GM23338 (cell line): ENCODE results near the gene JUP. TPM values are rescaled to one million over a fixed set of nuclear protein-coding genes. Genes with fewer than 3 reads are reported as not detected.

Source experiments
- ATAC-seq: fragments of 200-7000 bp; cut with Tn5 transposase; 3 replicates; pipeline ENCODE4 v1.9.1; 2020
- DNase-seq: peaks from one replicate; pipeline ENCODE4 v3.0.0-alpha.2; 2015; ENCODE audit warnings: low spot score
- H2AFZ ChIP-seq: fragments of 200-600 bp; sonication (generic); 2 replicates; pipeline ENCODE4 v1.8.0; 2016; ENCODE audit warnings: antibody characterized with exemption, mild to moderate bottlenecking, moderate library complexity
- H3F3A ChIP-seq: fragments of 200-600 bp; sonication (generic); replicated peaks from 2 replicates; pipeline ENCODE4 v1.8.0; 2017; ENCODE audit warnings: antibody characterized with exemption, mixed run types, low read depth
- H3K27ac ChIP-seq: fragments of 200-600 bp; sonication (generic); 2 replicates; pipeline ENCODE4 v1.6.1; 2016; ENCODE audit warnings: low read depth
- H3K27me3 ChIP-seq: fragments of 200-600 bp; sonication (generic); 2 replicates; pipeline ENCODE4 v1.8.0; 2016; ENCODE audit warnings: mild to moderate bottlenecking, mixed run types, moderate library complexity; ENCODE audit not compliant: insufficient read depth
- H3K36me3 ChIP-seq: fragments of 200-600 bp; sonication (generic); 2 replicates; pipeline ENCODE4 v1.8.0; 2016; ENCODE audit warnings: mild to moderate bottlenecking; ENCODE audit not compliant: insufficient read depth
- H3K4me1 ChIP-seq: fragments of 200-600 bp; sonication (generic); 2 replicates; pipeline ENCODE4 v1.8.0; 2016; ENCODE audit warnings: mild to moderate bottlenecking, moderate library complexity; ENCODE audit not compliant: insufficient read depth
- H3K4me2 ChIP-seq: fragments of 200-600 bp; sonication (generic); 2 replicates; pipeline ENCODE4 v1.7.1; 2017; ENCODE audit warnings: mixed run types
- H3K4me3 ChIP-seq: fragments of 200-600 bp; sonication (generic); 2 replicates; pipeline ENCODE4 v1.6.1; 2016; ENCODE audit warnings: mixed run types
- H3K79me2 ChIP-seq: fragments of 200-600 bp; sonication (generic); replicated peaks from 2 replicates; pipeline ENCODE4 v1.8.0; 2017; ENCODE audit warnings: mild to moderate bottlenecking; ENCODE audit not compliant: insufficient read depth
- H3K9me2 ChIP-seq: fragments of 200-600 bp; sonication (generic); 2 replicates; pipeline ENCODE4 v1.8.0; 2017; ENCODE audit not compliant: insufficient read depth
- H4K20me1 ChIP-seq: fragments of 200-600 bp; sonication (generic); replicated peaks from 2 replicates; pipeline ENCODE4 v1.8.0; 2017; ENCODE audit warnings: mild to moderate bottlenecking; ENCODE audit not compliant: insufficient read depth
- H3K27ac Mint-ChIP-seq: 2 replicates; pipeline ENCODE4 v1.8.0; 2020; ENCODE audit warnings: inconsistent platforms, mild to moderate bottlenecking, moderate library complexity, mixed read lengths
- H3K27me3 Mint-ChIP-seq: 3 replicates; pipeline ENCODE4 v1.8.0; 2022; ENCODE audit warnings: low read depth, mild to moderate bottlenecking, moderate library complexity, mixed read lengths, inconsistent platforms; ENCODE audit not compliant: insufficient read depth, poor library complexity
- H3K36me3 Mint-ChIP-seq: 3 replicates; pipeline ENCODE4 v1.8.0; 2021; ENCODE audit warnings: low read depth, mild to moderate bottlenecking, inconsistent platforms, moderate library complexity, mixed read lengths
- H3K4me1 Mint-ChIP-seq: 3 replicates; pipeline ENCODE4 v1.8.0; 2020; ENCODE audit warnings: mild to moderate bottlenecking, inconsistent platforms, mixed read lengths
- H3K4me3 Mint-ChIP-seq: 3 replicates; pipeline ENCODE4 v1.8.0; 2021; ENCODE audit warnings: moderate library complexity, mild to moderate bottlenecking, inconsistent platforms, mixed read lengths
- H3K9me3 Mint-ChIP-seq: 3 replicates; pipeline ENCODE4 v1.8.0; 2020; ENCODE audit warnings: moderate library complexity, mild to moderate bottlenecking, inconsistent platforms, mixed read lengths
- CREB1 ChIP-seq: fragments of 250-450 bp; sonication (Bioruptor Pico); IDR thresholded peaks from 2 replicates; pipeline ENCODE4 v1.5.0; 2020; ENCODE audit warnings: low read depth, mild to moderate bottlenecking, moderate library complexity
- EZH2phosphoT487 ChIP-seq: fragments of 200-600 bp; sonication (generic); IDR thresholded peaks from one replicate; pipeline ENCODE4 v1.8.1; 2018; ENCODE audit warnings: antibody characterized with exemption; ENCODE audit not compliant: unreplicated experiment
- NANOG ChIP-seq: IDR thresholded peaks from 2 replicates; pipeline ENCODE4 v1.6.1; 2016; ENCODE audit warnings: antibody characterized with exemption, borderline replicate concordance
- POLR2AphosphoS5 ChIP-seq: IDR thresholded peaks from 2 replicates; pipeline ENCODE4 v1.6.1; 2016; ENCODE audit warnings: antibody characterized with exemption, low read depth
- polyA plus RNA-seq: library from polyadenylated mRNA; unstranded; fragments of >200 nt; fragmentation: Nextera tagmentation; extraction: Ambion mirVana; gene quantifications from 2 replicates; pipeline ENCODE4 v1.2.1, GENCODE V29; 2016
- total RNA-seq: library from RNA; depleted of rRNA; stranded (reverse); fragments of >200 nt; shearing (Covaris generic); gene quantifications from 2 replicates; pipeline ENCODE4 v1.2.3, GENCODE V29; 2014
- TF ChIP-seq, protein P1 (sequence below): fragments of 250-450 bp; sonication (Bioruptor Pico); IDR thresholded peaks from 2 replicates; pipeline ENCODE4 v1.5.0; 2020; ENCODE audit warnings: mild to moderate bottlenecking, moderate library complexity
- TF ChIP-seq, protein P2 (sequence below), 2 experiments: fragments of 200-600 bp in 1 of 2; sonication (generic) in 1 of 2; conservative IDR thresholded peaks; 2 replicates each; pipeline versions ENCODE4 v1.5.1 to v1.6.1; 2016 to 2017; ENCODE audit warnings: antibody characterized with exemption in 2 of 2, low read depth in 2 of 2, mild to moderate bottlenecking in 2 of 2, moderate library complexity in 1 of 2

JUP gene
- total and polyA plus RNA-seq, 2 experiments from 2014 or later: 45.5 to 177 TPM

DNA sequence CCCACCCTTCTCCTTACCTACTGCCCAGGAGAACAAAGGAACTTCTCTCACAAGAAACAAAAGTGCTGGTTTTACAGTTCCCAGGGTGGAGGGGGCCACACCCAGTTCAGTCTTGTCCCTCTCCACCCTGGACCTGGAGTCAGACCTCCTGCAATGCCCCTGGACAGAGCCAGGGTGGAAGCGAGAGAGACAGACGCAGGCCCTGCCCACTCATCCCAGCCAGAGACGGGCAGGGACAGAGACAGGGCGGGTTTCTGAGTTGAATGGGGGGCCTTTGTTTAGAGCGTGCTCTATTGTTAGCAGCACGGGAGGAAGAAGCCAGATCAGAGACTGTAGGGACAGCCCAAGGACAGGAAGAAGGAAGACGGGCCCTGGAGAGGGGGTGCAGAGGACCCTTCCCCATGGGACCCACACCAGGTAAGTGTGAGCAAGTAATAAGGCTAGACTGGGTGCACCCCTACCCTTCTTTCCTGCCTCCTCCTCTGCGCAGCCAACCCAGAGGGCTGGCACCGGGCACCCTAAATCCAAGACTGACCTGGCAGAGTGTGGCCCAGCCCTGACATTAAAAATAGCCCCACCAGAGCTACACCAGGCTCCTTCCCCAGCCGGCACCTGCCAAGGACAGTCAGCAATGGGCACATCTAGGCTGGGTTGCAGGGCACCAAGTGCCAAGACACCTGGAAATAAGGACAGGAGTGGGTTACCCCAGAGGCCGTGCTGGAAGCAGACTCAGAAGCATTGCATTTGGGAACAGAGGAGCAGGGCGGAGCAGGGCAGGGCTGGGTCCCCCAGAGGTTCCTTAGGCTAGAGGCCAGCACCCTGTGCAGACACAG is 10.9 kb downstream of the JUP start (continued):
- TF ChIP-seq, protein P1, sequence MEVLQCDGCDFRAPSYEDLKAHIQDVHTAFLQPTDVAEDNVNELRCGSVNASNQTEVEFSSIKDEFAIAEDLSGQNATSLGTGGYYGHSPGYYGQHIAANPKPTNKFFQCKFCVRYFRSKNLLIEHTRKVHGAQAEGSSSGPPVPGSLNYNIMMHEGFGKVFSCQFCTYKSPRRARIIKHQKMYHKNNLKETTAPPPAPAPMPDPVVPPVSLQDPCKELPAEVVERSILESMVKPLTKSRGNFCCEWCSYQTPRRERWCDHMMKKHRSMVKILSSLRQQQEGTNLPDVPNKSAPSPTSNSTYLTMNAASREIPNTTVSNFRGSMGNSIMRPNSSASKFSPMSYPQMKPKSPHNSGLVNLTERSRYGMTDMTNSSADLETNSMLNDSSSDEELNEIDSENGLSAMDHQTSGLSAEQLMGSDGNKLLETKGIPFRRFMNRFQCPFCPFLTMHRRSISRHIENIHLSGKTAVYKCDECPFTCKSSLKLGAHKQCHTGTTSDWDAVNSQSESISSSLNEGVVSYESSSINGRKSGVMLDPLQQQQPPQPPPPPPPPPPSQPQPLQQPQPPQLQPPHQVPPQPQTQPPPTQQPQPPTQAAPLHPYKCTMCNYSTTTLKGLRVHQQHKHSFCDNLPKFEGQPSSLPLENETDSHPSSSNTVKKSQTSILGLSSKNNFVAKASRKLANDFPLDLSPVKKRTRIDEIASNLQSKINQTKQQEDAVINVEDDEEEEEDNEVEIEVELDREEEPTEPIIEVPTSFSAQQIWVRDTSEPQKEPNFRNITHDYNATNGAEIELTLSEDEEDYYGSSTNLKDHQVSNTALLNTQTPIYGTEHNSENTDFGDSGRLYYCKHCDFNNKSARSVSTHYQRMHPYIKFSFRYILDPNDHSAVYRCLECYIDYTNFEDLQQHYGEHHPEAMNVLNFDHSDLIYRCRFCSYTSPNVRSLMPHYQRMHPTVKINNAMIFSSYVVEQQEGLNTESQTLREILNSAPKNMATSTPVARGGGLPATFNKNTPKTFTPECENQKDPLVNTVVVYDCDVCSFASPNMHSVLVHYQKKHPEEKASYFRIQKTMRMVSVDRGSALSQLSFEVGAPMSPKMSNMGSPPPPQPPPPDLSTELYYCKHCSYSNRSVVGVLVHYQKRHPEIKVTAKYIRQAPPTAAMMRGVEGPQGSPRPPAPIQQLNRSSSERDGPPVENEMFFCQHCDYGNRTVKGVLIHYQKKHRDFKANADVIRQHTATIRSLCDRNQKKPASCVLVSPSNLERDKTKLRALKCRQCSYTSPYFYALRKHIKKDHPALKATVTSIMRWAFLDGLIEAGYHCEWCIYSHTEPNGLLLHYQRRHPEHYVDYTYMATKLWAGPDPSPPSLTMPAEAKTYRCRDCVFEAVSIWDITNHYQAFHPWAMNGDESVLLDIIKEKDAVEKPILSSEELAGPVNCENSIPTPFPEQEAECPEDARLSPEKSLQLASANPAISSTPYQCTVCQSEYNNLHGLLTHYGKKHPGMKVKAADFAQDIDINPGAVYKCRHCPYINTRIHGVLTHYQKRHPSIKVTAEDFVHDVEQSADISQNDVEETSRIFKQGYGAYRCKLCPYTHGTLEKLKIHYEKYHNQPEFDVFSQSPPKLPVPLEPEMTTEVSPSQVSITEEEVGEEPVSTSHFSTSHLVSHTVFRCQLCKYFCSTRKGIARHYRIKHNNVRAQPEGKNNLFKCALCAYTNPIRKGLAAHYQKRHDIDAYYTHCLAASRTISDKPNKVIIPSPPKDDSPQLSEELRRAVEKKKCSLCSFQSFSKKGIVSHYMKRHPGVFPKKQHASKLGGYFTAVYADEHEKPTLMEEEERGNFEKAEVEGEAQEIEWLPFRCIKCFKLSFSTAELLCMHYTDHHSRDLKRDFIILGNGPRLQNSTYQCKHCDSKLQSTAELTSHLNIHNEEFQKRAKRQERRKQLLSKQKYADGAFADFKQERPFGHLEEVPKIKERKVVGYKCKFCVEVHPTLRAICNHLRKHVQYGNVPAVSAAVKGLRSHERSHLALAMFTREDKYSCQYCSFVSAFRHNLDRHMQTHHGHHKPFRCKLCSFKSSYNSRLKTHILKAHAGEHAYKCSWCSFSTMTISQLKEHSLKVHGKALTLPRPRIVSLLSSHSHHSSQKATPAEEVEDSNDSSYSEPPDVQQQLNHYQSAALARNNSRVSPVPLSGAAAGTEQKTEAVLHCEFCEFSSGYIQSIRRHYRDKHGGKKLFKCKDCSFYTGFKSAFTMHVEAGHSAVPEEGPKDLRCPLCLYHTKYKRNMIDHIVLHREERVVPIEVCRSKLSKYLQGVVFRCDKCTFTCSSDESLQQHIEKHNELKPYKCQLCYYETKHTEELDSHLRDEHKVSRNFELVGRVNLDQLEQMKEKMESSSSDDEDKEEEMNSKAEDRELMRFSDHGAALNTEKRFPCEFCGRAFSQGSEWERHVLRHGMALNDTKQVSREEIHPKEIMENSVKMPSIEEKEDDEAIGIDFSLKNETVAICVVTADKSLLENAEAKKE: no peak
- TF ChIP-seq CREB1 (CRISPR knock-in tag): no peak

GRCh38 chr17:41773731-41774193 is 12.7 kb downstream of the JUP start:
- Mint-ChIP-seq H3K36me3 (peaks cover 37% of the 10 kb centered on the region), H3K9me3 (no peaks in the 10 kb centered on the region), H3K4me3 (no peak overlapping the region; the same call in 1 of the 3 replicates), H3K4me1 (peaks cover 52% of the 10 kb centered on the region), H3K27me3 (peaks cover 13% of the 10 kb centered on the region), H3K27ac (peak overlapping the region; percentile 94)
- Histone ChIP-seq H3F3A (peaks cover 18% of the 10 kb centered on the region; the same call in 1 of the 2 replicates), H4K20me1 (no peaks in the 10 kb centered on the region; the same call in none of the 2 replicates), H3K4me2 (peak overlapping the region; percentile 68), H3K4me1 (peaks cover 56% of the 10 kb centered on the region), H3K79me2 (peaks cover 46% of the 10 kb centered on the region), H3K27ac (peak overlapping the region; percentile 63; the same call in 1 of the 2 replicates), H3K27me3 (no peaks in the 10 kb centered on the region), H3K36me3 (no peaks in the 10 kb centered on the region), H3K9me2 (no peaks in the 10 kb centered on the region), H2AFZ (no peak overlapping the region), H3K4me3 (no peak overlapping the region)
- TF ChIP-seq EZH2phosphoT487 (no peak), NANOG (no peak), POLR2AphosphoS5 (no peak)
- TF ChIP-seq, protein P2, sequence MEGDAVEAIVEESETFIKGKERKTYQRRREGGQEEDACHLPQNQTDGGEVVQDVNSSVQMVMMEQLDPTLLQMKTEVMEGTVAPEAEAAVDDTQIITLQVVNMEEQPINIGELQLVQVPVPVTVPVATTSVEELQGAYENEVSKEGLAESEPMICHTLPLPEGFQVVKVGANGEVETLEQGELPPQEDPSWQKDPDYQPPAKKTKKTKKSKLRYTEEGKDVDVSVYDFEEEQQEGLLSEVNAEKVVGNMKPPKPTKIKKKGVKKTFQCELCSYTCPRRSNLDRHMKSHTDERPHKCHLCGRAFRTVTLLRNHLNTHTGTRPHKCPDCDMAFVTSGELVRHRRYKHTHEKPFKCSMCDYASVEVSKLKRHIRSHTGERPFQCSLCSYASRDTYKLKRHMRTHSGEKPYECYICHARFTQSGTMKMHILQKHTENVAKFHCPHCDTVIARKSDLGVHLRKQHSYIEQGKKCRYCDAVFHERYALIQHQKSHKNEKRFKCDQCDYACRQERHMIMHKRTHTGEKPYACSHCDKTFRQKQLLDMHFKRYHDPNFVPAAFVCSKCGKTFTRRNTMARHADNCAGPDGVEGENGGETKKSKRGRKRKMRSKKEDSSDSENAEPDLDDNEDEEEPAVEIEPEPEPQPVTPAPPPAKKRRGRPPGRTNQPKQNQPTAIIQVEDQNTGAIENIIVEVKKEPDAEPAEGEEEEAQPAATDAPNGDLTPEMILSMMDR (conservative IDR thresholded peaks at IDR 0.05; ENCODE audit: low read depth in 2 of 2): peak in 1 of 2 experiments; percentile 20; a peak in 1 of 4 replicates
- ATAC-seq (no peak), DNase-seq (no peak)
